ENCODE measurements around the gene AAGAB. TPM values are rescaled to one million over a fixed set of nuclear protein-coding genes. Genes with fewer than 3 reads are reported as not detected.
A peak's percentile ranks its signal among the peaks of the same experiment; 100 is the strongest.

AAGAB gene
- total and polyA plus RNA-seq, 8 donors = 11.2 to 89.5 (median 32.0) TPM

DNA sequence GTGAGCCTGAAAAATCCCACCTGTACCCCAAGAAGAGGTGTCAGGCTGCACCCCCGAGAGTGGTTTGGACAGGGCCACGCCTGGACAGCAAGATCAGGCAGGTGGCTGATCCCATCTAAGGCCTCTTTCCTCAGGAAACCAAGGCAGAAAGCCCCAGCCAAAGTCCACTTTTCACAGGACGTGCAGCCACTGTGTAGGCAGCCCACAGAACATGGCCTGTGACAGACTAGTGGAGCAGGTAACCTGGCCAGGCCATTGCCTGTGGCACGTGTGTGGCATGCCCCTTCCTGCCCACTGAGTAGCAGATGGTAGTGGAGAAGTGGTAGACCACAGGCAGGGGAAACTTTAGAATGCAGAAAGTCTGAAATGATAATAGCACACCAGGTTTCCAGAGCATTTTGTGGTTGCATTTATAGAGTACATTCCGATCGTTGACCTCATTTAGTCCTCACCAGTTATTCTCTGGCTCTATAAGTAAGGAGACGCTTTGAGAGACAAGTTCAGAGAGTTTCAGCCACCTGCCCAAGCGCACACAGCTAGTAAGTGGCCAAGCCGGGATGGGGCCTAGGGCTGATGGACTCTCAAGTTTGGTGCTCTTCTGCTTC lies 68.7 kb downstream of the AAGAB start:
- intact Hi-C loops (cut with DNase I; ENCODE audit: low total_unique reads) = no loop called here
- TF ChIP-seq POLR2A (IDR thresholded peaks at IDR 0.05) (no peak), POLR2AphosphoS5 (IDR thresholded peaks at IDR 0.05) (no peak), EP300 (IDR thresholded peaks at IDR 0.05) (no peak)
- TF ChIP-seq, protein P1, sequence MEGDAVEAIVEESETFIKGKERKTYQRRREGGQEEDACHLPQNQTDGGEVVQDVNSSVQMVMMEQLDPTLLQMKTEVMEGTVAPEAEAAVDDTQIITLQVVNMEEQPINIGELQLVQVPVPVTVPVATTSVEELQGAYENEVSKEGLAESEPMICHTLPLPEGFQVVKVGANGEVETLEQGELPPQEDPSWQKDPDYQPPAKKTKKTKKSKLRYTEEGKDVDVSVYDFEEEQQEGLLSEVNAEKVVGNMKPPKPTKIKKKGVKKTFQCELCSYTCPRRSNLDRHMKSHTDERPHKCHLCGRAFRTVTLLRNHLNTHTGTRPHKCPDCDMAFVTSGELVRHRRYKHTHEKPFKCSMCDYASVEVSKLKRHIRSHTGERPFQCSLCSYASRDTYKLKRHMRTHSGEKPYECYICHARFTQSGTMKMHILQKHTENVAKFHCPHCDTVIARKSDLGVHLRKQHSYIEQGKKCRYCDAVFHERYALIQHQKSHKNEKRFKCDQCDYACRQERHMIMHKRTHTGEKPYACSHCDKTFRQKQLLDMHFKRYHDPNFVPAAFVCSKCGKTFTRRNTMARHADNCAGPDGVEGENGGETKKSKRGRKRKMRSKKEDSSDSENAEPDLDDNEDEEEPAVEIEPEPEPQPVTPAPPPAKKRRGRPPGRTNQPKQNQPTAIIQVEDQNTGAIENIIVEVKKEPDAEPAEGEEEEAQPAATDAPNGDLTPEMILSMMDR (IDR thresholded peaks at IDR 0.05) = no peak
- DNase-seq = no peak
- no peaks in the 10 kb centered on the region for H3K9me3 ChIP-seq
- peak overlapping the region in 4 of 5 donors; percentile 18 to 68 (median 40) for H3K27ac ChIP-seq
- 78 to 86% (median 79%) methylated on average over 9 of the region's 9 CpGs for WGBS, 5 donors
- H3K27me3 ChIP-seq = no peaks in the 10 kb centered on the region
- H3K4me1 ChIP-seq = peaks cover 12 to 57% (median 33%) of the 10 kb centered on the region in 4 donors
- H3K4me3 ChIP-seq = no peak overlapping the region
- peaks cover 41 to 97% (median 81%) of the 10 kb centered on the region in 4 donors for H3K36me3 ChIP-seq

- intact Hi-C loops (cut with DNase I; ENCODE audit: low total_unique reads) = no loop called here
- WGBS, 5 donors = 78 to 93% (median 85%) methylated on average over 6 of the region's 6 CpGs
- no peak for DNase-seq
- no peaks in the 10 kb centered on the region for H3K9me3 ChIP-seq
- H3K4me1 ChIP-seq = peaks cover 12 to 57% (median 29%) of the 10 kb centered on the region in 4 donors
- H3K27ac ChIP-seq = peak overlapping the region in 2 of 5 donors; percentile 40 to 68
- no peak overlapping the region for H3K4me3 ChIP-seq
- H3K36me3 ChIP-seq = peaks cover 34 to 96% (median 81%) of the 10 kb centered on the region in 4 donors
- no peak for TF ChIP-seq EP300 (IDR thresholded peaks at IDR 0.05)
- no peaks in the 10 kb centered on the region for H3K27me3 ChIP-seq
Measured at GRCh38 chr15:67185051-67185450, 69.4 kb downstream of the AAGAB start.

DNA sequence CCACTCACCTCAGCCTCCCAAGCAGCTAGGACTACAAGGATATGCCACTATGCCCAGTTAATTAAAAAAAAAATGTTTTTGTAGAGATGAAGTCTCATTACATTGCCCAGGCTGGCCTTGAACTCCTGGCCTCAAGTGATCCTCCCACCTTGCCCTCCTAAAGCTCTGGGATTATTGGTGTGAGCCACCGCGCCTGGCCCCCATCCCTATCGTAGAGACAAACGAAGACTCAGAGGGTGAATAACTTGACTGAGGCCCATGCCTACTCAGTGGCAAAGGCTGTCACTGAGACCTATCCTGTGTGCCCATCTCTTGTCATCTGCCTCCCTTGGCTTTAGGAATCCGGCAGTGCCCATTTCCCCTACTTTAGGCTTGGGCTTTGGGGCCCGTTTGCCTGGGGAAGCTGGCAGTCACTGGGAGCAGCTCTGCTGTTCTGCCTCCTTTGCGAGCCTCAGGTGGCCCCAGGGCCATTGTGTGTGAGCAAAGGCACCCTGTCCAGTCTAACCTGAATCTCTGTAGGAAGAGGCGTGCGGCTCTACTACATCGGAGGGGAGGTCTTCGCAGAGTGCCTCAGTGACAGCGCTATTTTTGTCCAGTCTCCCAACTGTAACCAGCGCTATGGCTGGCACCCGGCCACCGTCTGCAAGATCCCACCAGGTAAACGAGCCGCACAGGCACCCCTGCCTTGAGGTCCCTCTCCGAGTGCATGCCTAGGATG lies 70.1 kb downstream of the AAGAB start:
- intact Hi-C loops (cut with DNase I; ENCODE audit: low total_unique reads) = no loop called here
- no peak for DNase-seq
- Histone ChIP-seq H3K9me3 (no peaks in the 10 kb centered on the region), H3K4me1 (peaks cover 12 to 52% (median 30%) of the 10 kb centered on the region in 4 donors), H3K4me3 (no peak overlapping the region), H3K27ac (no peak overlapping the region), H3K27me3 (no peaks in the 10 kb centered on the region), H3K36me3 (peaks cover 27 to 96% (median 81%) of the 10 kb centered on the region in 4 donors)
- WGBS, 5 donors = 83 to 98% (median 88%) methylated on average over 18 of the region's 18 CpGs
- TF ChIP-seq POLR2A (IDR thresholded peaks at IDR 0.05) (no peak), EP300 (IDR thresholded peaks at IDR 0.05) (no peak), POLR2AphosphoS5 (IDR thresholded peaks at IDR 0.05) (no peak)
- TF ChIP-seq, protein P1 (IDR thresholded peaks at IDR 0.05) = no peak

DNA sequence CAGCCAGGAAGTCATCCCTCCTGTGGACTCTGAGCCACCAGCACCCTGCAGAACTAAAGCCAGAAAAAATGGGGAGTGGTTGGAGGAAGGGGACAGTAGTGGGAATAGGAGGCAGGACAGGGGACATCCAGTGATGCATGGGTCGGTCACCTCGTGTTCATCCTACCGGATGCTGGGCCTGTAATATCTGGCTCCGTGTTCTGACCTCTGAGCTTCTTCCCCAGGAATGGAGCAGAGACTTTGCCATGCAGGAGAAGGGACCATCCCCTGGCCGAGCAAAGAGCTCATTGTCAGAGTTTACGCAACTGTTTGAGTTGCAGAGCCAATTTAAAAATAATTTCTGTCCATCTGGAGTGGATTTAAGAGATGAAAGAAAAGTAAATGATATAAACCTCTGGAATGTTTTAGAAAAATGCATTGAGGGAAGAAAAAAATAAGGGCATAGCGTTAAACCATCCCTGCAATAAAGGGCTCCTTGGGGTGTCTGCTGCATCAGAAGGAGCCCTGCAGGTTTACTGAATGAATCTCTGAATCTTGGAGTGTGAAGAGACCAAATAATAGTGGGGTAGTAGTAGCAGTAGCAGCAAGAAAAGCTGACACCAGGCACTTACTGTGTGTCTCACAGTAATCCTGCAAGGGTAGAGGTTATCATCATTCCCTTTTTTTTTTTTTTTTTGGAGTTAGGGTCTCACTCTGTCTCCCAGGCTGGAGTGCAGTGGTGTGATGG lies 70.9 kb downstream of the AAGAB start:
- TF ChIP-seq EP300 (IDR thresholded peaks at IDR 0.05) (no peak), POLR2AphosphoS5 (IDR thresholded peaks at IDR 0.05) (peak in 1 of 3 donors; percentile 6)
- intact Hi-C loops (cut with DNase I; ENCODE audit: low total_unique reads) = no loop called here
- 77 to 84% (median 82%) methylated on average over 7 of the region's 7 CpGs for WGBS, 5 donors
- Histone ChIP-seq H3K9me3 (no peaks in the 10 kb centered on the region), H3K36me3 (peaks cover 22 to 94% (median 78%) of the 10 kb centered on the region in 4 donors), H3K27me3 (no peaks in the 10 kb centered on the region), H3K27ac (peak overlapping the region in 2 of 5 donors; percentile 17 to 54), H3K4me1 (peaks cover 14 to 48% (median 29%) of the 10 kb centered on the region in 4 donors), H3K4me3 (no peak overlapping the region)
- DNase-seq = no peak

DNA sequence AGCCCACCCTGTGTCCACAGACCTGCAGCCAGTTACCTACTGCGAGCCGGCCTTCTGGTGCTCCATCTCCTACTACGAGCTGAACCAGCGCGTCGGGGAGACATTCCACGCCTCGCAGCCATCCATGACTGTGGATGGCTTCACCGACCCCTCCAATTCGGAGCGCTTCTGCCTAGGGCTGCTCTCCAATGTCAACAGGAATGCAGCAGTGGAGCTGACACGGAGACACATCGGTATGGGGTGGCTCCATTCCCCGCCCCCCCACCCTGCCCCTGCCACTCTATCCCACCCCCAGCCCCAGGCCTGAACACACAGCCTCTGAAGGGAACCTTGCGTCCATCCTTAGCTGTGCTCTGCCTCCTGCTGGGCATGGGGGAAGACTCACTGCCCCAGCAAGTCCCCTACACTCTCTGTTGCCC lies 73.2 kb downstream of the AAGAB start:
- Histone ChIP-seq H3K9me3 (no peaks in the 10 kb centered on the region), H3K4me3 (no peak overlapping the region), H3K27me3 (no peaks in the 10 kb centered on the region), H3K36me3 (peaks cover 11 to 70% (median 57%) of the 10 kb centered on the region in 4 donors), H3K4me1 (peaks cover 28 to 54% (median 39%) of the 10 kb centered on the region in 4 donors), H3K27ac (no peak overlapping the region)
- no peak for DNase-seq
- 93 to 100% (median 95%) methylated on average over 12 to 15 of the region's 15 CpGs for WGBS, 5 donors
- intact Hi-C loops (cut with DNase I; ENCODE audit: low total_unique reads) = no loop called here
- no peak for TF ChIP-seq EP300 (IDR thresholded peaks at IDR 0.05)
- TF ChIP-seq, protein P1 (IDR thresholded peaks at IDR 0.05) = no peak
- no peak for TF ChIP-seq POLR2AphosphoS5 (IDR thresholded peaks at IDR 0.05)
- no peak for TF ChIP-seq POLR2A (IDR thresholded peaks at IDR 0.05)

Measured in stomach (tissue), 9 donors.